ENCODE measurements around the gene REXO5. TPM values are rescaled to one million over a fixed set of nuclear protein-coding genes. Genes with fewer than 3 reads are reported as not detected.

Gene REXO5
- total RNA-seq, 1 experiment from 2014 or later: 6.7 TPM

DNA sequence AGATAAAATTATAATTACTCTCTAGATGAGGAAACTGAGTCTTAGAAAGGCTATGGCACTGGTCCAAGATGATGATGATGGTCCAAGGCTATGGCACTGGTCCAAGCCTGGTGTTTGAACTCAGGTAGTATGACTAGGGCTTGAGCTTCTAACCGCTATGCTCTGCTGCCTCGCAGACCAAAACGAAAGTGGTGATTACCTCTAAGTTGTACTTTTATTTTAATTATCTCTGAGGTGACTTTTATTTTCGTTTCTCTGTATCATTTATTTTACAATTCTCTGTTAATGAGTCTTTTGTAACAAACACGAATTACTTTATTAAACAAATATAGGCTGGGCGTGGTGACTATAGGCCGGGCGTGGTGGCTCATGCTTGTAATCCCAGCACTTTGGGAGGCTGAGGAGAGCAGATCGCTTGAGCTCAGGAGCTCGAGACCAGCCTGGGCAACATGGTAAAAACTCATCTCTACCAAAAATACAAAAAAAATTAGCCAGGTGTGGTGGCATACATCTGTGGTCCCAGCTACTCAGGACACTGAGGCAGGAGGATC lies 5.6 kb downstream of the REXO5 start:
- no peaks in the 10 kb centered on the region for H3K79me1 ChIP-seq (ENCODE audit: insufficient read depth, low read depth, low read length, poor library complexity, severe bottlenecking)
- no peaks in the 10 kb centered on the region for H3K27me3 Mint-ChIP-seq (ENCODE audit: low read depth)
- no peak for DNase-seq
- H2BK15ac ChIP-seq (ENCODE audit: low read depth, low read length): no peak overlapping the region
- H2AK5ac ChIP-seq (ENCODE audit: insufficient read length, low read length): no peak overlapping the region
- H2BK5ac ChIP-seq (ENCODE audit: insufficient read length, low read length): no peak overlapping the region
- H3K4ac ChIP-seq (ENCODE audit: low read depth, low read length): no peak overlapping the region
- H3K27ac ChIP-seq (ENCODE audit: insufficient read length, low read depth, low read length): no peak overlapping the region
- no peak overlapping the region for H4K5ac ChIP-seq (ENCODE audit: insufficient read length, low read depth, low read length)
- no peaks in the 10 kb centered on the region for H3K4me1 ChIP-seq (ENCODE audit: insufficient read depth, low read length)
- H3K9me3 Mint-ChIP-seq: no peaks in the 10 kb centered on the region
- WGBS (ENCODE audit: extremely low coverage, insufficient read length, low lambda C conversion rate): no CpG with 5 or more reads among the region's 10 CpGs
- no peak overlapping the region for H3K27ac Mint-ChIP-seq
- H3K56ac ChIP-seq (ENCODE audit: insufficient read length, low read depth, low read length): no peak overlapping the region
- no peak overlapping the region for H3K18ac ChIP-seq (ENCODE audit: insufficient read length, low read depth, low read length)
- no peak overlapping the region for H2BK120ac ChIP-seq (ENCODE audit: low read depth, low read length, poor library complexity, severe bottlenecking)
- H3K4me1 Mint-ChIP-seq: peaks cover 7 to 11% of the 10 kb centered on the region in 2 experiments; a peak in 3 of 4 replicates
- no peak overlapping the region for H2AFZ ChIP-seq (ENCODE audit: low read length)
- H3K4me2 ChIP-seq (ENCODE audit: insufficient read depth, insufficient read length, low read length): no peak overlapping the region
- H2BK12ac ChIP-seq (ENCODE audit: insufficient read length, low read depth, low read length): no peak overlapping the region
- H3K79me2 ChIP-seq (ENCODE audit: insufficient read depth, low read length): no peaks in the 10 kb centered on the region
- no peak overlapping the region for H3K14ac ChIP-seq (ENCODE audit: insufficient read depth, low read length)
- H3K4me3 Mint-ChIP-seq: no peak overlapping the region
- TF ChIP-seq, protein P1, sequence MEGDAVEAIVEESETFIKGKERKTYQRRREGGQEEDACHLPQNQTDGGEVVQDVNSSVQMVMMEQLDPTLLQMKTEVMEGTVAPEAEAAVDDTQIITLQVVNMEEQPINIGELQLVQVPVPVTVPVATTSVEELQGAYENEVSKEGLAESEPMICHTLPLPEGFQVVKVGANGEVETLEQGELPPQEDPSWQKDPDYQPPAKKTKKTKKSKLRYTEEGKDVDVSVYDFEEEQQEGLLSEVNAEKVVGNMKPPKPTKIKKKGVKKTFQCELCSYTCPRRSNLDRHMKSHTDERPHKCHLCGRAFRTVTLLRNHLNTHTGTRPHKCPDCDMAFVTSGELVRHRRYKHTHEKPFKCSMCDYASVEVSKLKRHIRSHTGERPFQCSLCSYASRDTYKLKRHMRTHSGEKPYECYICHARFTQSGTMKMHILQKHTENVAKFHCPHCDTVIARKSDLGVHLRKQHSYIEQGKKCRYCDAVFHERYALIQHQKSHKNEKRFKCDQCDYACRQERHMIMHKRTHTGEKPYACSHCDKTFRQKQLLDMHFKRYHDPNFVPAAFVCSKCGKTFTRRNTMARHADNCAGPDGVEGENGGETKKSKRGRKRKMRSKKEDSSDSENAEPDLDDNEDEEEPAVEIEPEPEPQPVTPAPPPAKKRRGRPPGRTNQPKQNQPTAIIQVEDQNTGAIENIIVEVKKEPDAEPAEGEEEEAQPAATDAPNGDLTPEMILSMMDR (conservative IDR thresholded peaks at IDR 0.05): no peak
- H4K20me1 ChIP-seq (ENCODE audit: control insufficient read depth, insufficient read depth, insufficient read length): no peaks in the 10 kb centered on the region
- no peak overlapping the region for H3K23ac ChIP-seq (ENCODE audit: insufficient read length, low read depth, low read length)
- H4K8ac ChIP-seq (replicated peaks; ENCODE audit: insufficient read length, low read depth, low read length): no peak overlapping the region
- H4K91ac ChIP-seq (ENCODE audit: insufficient read length, low read depth, low read length): no peak overlapping the region
- no peak overlapping the region for H3K9ac ChIP-seq (ENCODE audit: extremely low read depth, insufficient read length, low read length)
- H3K36me3 Mint-ChIP-seq (ENCODE audit: insufficient read depth in 1 of 3, low read depth in 3 of 3): peaks cover 3 to 19% (median 14%) of the 10 kb centered on the region in 3 experiments; a peak in 5 of 7 replicates
- no peaks in the 10 kb centered on the region for H3K27me3 ChIP-seq (ENCODE audit: insufficient read depth, low read length)
- H3K23me2 ChIP-seq (ENCODE audit: insufficient read length, low read depth, low read length, poor library complexity, severe bottlenecking): no peaks in the 10 kb centered on the region
- no peak overlapping the region for H2BK20ac ChIP-seq (ENCODE audit: low read depth, low read length, poor library complexity, severe bottlenecking)
- H3T11ph ChIP-seq (ENCODE audit: low read length): no peak overlapping the region
- no peaks in the 10 kb centered on the region for H3K9me3 ChIP-seq (ENCODE audit: control insufficient read depth, low read depth, low read length)

All from H9 (cell line).